ENCODE data around the gene PITX1. TPM values are rescaled to one million over a fixed set of nuclear protein-coding genes. Genes with fewer than 3 reads are reported as not detected.

The PITX1 gene
- total RNA-seq, 4 donors from 2014 or later = 0.13 to 0.44 TPM; not detected in 2

DNA sequence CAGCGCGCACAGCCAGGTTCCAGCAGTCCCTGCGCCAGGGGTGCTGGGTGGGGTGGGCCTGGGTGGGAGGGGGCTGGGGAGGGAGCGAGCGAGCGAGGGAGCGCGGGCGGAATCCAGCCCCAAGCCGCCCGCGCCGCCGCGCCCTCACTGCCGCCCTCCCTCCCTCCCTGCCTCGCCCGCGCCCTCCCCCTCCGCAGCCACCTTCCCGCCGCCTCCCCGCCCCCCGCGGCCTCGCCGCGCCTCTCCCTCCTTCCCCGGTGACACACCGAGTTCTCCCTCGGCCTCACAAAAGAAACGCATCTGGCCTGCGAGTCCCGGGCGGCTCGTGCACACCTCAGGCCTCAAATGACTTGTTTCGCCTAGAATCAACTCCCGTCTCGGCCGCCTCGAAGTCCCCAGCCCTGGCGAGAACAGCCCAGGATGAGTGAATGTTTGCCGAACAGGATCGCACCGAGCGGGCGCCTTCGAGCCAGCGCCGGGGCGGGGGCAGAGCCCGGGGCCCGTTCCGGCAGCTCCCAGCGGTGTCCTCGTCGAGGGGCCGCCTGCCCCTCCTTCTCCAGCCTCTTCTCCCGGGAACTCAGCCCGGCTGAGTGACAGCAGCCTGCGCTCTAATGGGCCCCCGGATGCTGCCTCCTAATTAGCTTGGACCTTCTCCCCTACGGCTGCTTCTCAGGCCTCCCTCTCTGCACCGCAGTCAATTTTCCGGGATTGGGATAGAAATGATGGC is 371 bp upstream of the PITX1 start:
- Histone ChIP-seq H3K4me1 (peaks cover 32 to 39% of the 10 kb centered on the region in 2 donors), H3K36me3 (no peaks in the 10 kb centered on the region), H3K27ac (no peak overlapping the region), H3K27me3 (peaks cover 82% of the 10 kb centered on the region), H3K4me3 (replicated peaks in 1 of 3) (peak overlapping the region in 1 of 3 donors; percentile 33), H3K9me3 (no peaks in the 10 kb centered on the region)
- TF ChIP-seq, protein P1, sequence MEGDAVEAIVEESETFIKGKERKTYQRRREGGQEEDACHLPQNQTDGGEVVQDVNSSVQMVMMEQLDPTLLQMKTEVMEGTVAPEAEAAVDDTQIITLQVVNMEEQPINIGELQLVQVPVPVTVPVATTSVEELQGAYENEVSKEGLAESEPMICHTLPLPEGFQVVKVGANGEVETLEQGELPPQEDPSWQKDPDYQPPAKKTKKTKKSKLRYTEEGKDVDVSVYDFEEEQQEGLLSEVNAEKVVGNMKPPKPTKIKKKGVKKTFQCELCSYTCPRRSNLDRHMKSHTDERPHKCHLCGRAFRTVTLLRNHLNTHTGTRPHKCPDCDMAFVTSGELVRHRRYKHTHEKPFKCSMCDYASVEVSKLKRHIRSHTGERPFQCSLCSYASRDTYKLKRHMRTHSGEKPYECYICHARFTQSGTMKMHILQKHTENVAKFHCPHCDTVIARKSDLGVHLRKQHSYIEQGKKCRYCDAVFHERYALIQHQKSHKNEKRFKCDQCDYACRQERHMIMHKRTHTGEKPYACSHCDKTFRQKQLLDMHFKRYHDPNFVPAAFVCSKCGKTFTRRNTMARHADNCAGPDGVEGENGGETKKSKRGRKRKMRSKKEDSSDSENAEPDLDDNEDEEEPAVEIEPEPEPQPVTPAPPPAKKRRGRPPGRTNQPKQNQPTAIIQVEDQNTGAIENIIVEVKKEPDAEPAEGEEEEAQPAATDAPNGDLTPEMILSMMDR (IDR thresholded peaks at IDR 0.05) = no peak
- intact Hi-C loops (cut with DNase I) = loop anchor here (10.0 kb wide), 1 partner anchor 150 kb away; no protein-coding TSS in a partner anchor
- peak; percentile 27 to 33 for DNase-seq
- whole genome bisulfite sequencing, 2 donors = 49 to 52% methylated on average over 3 to 7 of the region's 65 CpGs

DNA sequence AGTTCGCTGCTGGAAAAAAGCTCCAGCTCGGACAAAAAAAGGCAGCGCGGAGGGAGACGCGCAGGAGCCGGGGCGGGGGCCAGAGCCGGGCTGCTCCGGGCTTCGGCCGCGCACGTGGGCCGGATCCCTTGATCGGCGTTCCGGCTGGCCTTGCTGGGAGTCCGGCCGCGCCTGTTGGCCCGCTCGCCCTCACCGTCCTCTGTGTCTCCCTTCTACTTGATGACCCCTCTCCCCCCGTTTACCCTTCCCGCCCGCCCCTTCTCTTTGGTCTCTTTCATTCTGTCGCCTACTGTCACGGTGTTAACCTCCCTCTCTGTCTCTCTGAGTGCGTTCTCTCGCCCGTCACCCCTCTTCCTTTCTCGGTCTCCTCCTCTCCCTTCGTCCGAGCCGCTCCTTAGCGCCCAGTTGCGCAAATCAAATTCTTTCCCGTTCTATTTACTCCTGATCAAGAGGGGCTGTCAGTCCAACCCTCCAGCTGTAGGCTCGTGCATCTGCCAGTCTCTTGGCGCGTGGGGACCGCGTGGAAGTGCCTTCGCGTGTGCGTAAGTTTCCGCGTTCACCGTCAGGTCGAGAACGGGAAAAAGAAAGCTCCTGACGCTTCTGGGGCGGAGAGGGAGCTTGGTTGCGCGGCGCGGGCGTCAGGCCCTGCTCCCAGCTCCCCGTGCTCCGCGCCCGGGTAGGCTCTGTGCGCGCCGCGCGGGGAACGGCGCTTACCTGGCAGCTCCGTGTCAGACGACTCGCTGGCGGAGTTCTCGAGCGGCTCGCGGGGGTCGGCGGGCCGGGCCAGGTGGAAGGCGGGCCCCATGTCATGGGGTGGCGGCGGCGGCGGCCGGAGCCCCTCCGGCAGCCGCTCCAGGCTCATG is 798 bp downstream of the PITX1 start:
- peak in 1 of 2 donors; percentile 13 for DNase-seq
- H3K4me3 ChIP-seq (replicated peaks in 1 of 3) = peak overlapping the region in 2 of 3 donors; percentile 9 to 33
- no peaks in the 10 kb centered on the region for H3K36me3 ChIP-seq
- H3K9me3 ChIP-seq = no peaks in the 10 kb centered on the region
- no peak overlapping the region for H3K27ac ChIP-seq
- TF ChIP-seq, protein P1 (IDR thresholded peaks at IDR 0.05) = no peak
- TF ChIP-seq POLR2A (IDR thresholded peaks at IDR 0.05) = no peak
- intact Hi-C loops (cut with DNase I) = loop anchor here (10.0 kb wide), 1 partner anchor 152 kb away; no protein-coding TSS in a partner anchor
- peaks cover 79% of the 10 kb centered on the region for H3K27me3 ChIP-seq
- WGBS, 2 donors = 4 to 6% methylated on average over 51 to 53 of the region's 89 CpGs
- peaks cover 27 to 40% of the 10 kb centered on the region in 2 donors for H3K4me1 ChIP-seq

DNA sequence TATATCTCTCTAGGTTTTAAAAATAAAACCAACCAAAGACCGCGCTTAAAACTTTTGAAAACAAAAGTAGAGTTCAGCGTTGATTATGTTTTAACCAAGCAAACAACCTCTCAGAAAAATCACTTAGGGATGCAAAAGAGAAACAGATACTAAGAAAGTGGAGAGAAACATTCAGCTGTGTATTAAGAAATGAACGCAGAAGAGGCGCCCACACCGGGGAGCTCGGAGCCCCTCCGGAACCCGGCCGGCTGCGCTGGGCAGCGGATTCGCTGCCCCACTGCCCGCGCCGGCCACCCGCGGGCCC is 1.4 kb downstream of the PITX1 start:
- no peaks in the 10 kb centered on the region for H3K9me3 ChIP-seq
- intact Hi-C loops (cut with DNase I) = loop anchor here (10.0 kb wide), 1 partner anchor 152 kb away; no protein-coding TSS in a partner anchor
- no peaks in the 10 kb centered on the region for H3K36me3 ChIP-seq
- peaks cover 27 to 46% of the 10 kb centered on the region in 2 donors for H3K4me1 ChIP-seq
- TF ChIP-seq, protein P1 (IDR thresholded peaks at IDR 0.05) = no peak
- no peak for TF ChIP-seq POLR2A (IDR thresholded peaks at IDR 0.05)
- no peak overlapping the region for H3K27ac ChIP-seq
- no peak for DNase-seq
- H3K4me3 ChIP-seq (replicated peaks in 1 of 3) = peak overlapping the region in 1 of 3 donors; percentile 33
- peaks cover 79% of the 10 kb centered on the region for H3K27me3 ChIP-seq
- 5 to 11% methylated on average over 10 to 17 of the region's 18 CpGs for WGBS, 2 donors

DNA sequence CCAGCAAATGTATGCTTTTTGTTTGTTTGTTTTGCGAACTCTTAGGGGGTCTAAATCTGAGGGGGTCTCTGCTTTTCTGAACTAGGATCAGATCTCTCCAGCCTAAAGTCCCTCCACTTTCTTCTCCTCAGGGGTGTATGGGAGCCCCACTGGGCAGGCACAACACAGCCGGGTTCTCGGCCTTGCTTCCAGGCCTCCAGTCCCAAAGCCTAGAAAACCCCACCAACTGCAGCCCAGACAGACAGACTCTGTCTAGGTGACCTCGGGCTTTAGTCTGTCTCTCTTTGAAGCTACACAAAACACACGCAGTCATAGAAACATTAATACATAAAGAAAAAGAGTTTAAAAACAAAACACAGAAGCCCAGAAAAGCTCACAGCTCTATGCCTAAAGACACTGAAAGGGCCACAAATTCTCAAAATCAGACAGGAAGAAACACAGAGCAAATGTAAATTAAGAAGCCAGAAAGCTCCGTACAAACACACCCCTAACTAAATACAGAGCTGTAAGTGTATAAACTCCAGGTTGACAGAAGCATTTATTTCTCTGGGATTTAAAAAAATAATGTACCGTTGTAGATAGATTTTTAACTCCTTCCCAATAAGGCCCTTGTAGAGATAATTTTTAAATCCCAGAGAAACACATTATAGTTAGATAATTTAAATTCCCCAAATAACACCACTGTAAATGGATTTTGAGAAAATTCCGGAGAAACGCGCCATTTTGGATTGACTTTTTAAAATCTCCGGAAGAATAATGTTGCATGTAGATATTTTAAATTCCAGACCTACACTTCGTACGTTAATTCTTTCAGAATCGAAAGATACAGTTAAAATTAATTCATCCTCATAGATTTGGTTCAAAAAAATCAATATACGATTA is 2.0 kb downstream of the PITX1 start:
- no peak for DNase-seq
- intact Hi-C loops (cut with DNase I) = loop anchor here (10.0 kb wide), 1 partner anchor 153 kb away; no protein-coding TSS in a partner anchor
- TF ChIP-seq, protein P1 (IDR thresholded peaks at IDR 0.05) = no peak
- TF ChIP-seq POLR2A (IDR thresholded peaks at IDR 0.05) = no peak
- peaks cover 79% of the 10 kb centered on the region for H3K27me3 ChIP-seq
- no peak overlapping the region for H3K27ac ChIP-seq
- H3K36me3 ChIP-seq = no peaks in the 10 kb centered on the region
- no peak overlapping the region for H3K4me3 ChIP-seq (replicated peaks in 1 of 3)
- peaks cover 27 to 46% of the 10 kb centered on the region in 2 donors for H3K4me1 ChIP-seq
- 30 to 34% methylated on average over 15 of the region's 15 CpGs for WGBS, 2 donors
- no peaks in the 10 kb centered on the region for H3K9me3 ChIP-seq
